OCI-LY3 (cell line): ENCODE data around the gene DMGDH.

Experiments used
- CTCF ChIP-seq: fragments of 200-600, 300-600 bp; sonication (generic); IDR thresholded peaks from 2 replicates; pipeline ENCODE4 v1.5.1; 2014; ENCODE audit warnings: antibody characterized with exemption, low read length, low read depth
- EZH2phosphoT487 ChIP-seq: fragments of 200-600 bp; shearing (Covaris generic); IDR thresholded peaks from 2 replicates; pipeline ENCODE4 v1.6.1; 2018; ENCODE audit warnings: antibody characterized with exemption, mixed run types, low read depth

- TF ChIP-seq CTCF (no peak), EZH2phosphoT487 (no peak)
Observed at GRCh38 chr5:79022771-79023170, 46.7 kb downstream of the DMGDH start.
